Parathyroid adenoma (tissue), 2 donors: ENCODE data around the gene STON1.

Experiments
- H2AFZ ChIP-seq: fragments of 300-600 bp; sonication (generic); one replicate; pipeline ENCODE4 v1.7.0; 2017; ENCODE audit warnings: antibody characterized with exemption, mild to moderate bottlenecking
- H3K27ac ChIP-seq: fragments of 300-600 bp; sonication (generic); one replicate; pipeline ENCODE4 v1.7.0; 2017
- H3K27me3 ChIP-seq: fragments of 300-600 bp; sonication (generic); one replicate; pipeline ENCODE4 v1.7.0; 2017; ENCODE audit warnings: low read length; ENCODE audit not compliant: control insufficient read depth, insufficient read depth
- H3K36me3 ChIP-seq: fragments of 300-600 bp; sonication (generic); one replicate; pipeline ENCODE4 v1.7.0; 2017; ENCODE audit warnings: low read length; ENCODE audit not compliant: control insufficient read depth, insufficient read depth
- H3K4me1 ChIP-seq: fragments of 300-600 bp; sonication (generic); one replicate; pipeline ENCODE4 v1.7.0; 2017; ENCODE audit warnings: control low read depth
- H3K4me2 ChIP-seq: fragments of 300-600 bp; sonication (generic); one replicate; pipeline ENCODE4 v1.7.0; 2017; ENCODE audit warnings: low read length
- H3K4me3 ChIP-seq: fragments of 300-600 bp; sonication (generic); one replicate; pipeline ENCODE4 v1.7.0; 2017; ENCODE audit warnings: low read depth, low read length
- H3K79me2 ChIP-seq: fragments of 300-600 bp; sonication (generic); one replicate; pipeline ENCODE4 v1.7.0; 2017; ENCODE audit warnings: control low read depth
- H3K9ac ChIP-seq: fragments of 300-600 bp; sonication (generic); one replicate; pipeline ENCODE4 v1.7.0; 2017; ENCODE audit warnings: mild to moderate bottlenecking
- H3K9me3 ChIP-seq: fragments of 300-600 bp; sonication (generic); one replicate; pipeline ENCODE4 v1.7.0; 2017; ENCODE audit warnings: low read length; ENCODE audit not compliant: control insufficient read depth
- TF ChIP-seq, protein P1 (sequence below): fragments of 300-600 bp; sonication (generic); IDR thresholded peaks from one replicate; pipeline ENCODE4 v1.7.0; 2017; ENCODE audit warnings: antibody characterized with exemption, mild to moderate bottlenecking
- donor health status: primary hyperparathyroidism.

Gene STON1

GRCh38 chr2:48635786-48636185 lies 105.8 kb downstream of the STON1 start:
- Histone ChIP-seq H3K4me1 (no peaks in the 10 kb centered on the region), H3K79me2 (no peaks in the 10 kb centered on the region), H3K27me3 (no peaks in the 10 kb centered on the region), H3K4me3 (no peak overlapping the region), H3K36me3 (no peaks in the 10 kb centered on the region), H3K27ac (no peak overlapping the region), H2AFZ (no peak overlapping the region), H3K9me3 (no peaks in the 10 kb centered on the region), H3K9ac (no peak overlapping the region), H3K4me2 (no peak overlapping the region)
- TF ChIP-seq, protein P1, sequence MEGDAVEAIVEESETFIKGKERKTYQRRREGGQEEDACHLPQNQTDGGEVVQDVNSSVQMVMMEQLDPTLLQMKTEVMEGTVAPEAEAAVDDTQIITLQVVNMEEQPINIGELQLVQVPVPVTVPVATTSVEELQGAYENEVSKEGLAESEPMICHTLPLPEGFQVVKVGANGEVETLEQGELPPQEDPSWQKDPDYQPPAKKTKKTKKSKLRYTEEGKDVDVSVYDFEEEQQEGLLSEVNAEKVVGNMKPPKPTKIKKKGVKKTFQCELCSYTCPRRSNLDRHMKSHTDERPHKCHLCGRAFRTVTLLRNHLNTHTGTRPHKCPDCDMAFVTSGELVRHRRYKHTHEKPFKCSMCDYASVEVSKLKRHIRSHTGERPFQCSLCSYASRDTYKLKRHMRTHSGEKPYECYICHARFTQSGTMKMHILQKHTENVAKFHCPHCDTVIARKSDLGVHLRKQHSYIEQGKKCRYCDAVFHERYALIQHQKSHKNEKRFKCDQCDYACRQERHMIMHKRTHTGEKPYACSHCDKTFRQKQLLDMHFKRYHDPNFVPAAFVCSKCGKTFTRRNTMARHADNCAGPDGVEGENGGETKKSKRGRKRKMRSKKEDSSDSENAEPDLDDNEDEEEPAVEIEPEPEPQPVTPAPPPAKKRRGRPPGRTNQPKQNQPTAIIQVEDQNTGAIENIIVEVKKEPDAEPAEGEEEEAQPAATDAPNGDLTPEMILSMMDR = no peak

DNA sequence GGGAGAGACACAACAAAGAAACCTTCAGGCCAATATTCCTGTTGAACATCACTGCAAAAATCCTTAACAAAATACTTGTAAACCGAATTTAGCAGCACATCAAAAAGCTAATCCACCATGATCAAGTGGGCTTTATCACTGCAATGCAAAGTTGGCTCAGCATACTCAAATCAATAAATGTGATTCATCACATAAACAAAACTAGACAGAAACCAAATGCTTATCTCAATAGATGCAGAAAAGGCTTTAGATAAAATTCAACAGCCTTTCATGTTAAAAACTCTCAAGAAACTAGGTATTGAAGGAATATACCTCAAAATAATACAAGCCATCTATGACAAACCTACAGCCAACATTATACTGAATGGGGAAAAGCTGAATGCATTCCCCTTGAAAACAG lies 108.3 kb downstream of the STON1 start:
- Histone ChIP-seq H3K9me3 (no peaks in the 10 kb centered on the region), H2AFZ (no peak overlapping the region), H3K79me2 (no peaks in the 10 kb centered on the region), H3K4me1 (no peaks in the 10 kb centered on the region), H3K4me3 (no peak overlapping the region), H3K4me2 (no peak overlapping the region), H3K9ac (no peak overlapping the region), H3K27me3 (no peaks in the 10 kb centered on the region), H3K36me3 (no peaks in the 10 kb centered on the region), H3K27ac (no peak overlapping the region)
- TF ChIP-seq, protein P1 = no peak
